SW480 (cell line): ENCODE measurements around the gene PPDPF.

ENCODE experiments used
- DNase-seq: peaks from one replicate; pipeline ENCODE4 v3.0.0-alpha.2; 2016; ENCODE audit warnings: low spot score

The PPDPF gene

DNA sequence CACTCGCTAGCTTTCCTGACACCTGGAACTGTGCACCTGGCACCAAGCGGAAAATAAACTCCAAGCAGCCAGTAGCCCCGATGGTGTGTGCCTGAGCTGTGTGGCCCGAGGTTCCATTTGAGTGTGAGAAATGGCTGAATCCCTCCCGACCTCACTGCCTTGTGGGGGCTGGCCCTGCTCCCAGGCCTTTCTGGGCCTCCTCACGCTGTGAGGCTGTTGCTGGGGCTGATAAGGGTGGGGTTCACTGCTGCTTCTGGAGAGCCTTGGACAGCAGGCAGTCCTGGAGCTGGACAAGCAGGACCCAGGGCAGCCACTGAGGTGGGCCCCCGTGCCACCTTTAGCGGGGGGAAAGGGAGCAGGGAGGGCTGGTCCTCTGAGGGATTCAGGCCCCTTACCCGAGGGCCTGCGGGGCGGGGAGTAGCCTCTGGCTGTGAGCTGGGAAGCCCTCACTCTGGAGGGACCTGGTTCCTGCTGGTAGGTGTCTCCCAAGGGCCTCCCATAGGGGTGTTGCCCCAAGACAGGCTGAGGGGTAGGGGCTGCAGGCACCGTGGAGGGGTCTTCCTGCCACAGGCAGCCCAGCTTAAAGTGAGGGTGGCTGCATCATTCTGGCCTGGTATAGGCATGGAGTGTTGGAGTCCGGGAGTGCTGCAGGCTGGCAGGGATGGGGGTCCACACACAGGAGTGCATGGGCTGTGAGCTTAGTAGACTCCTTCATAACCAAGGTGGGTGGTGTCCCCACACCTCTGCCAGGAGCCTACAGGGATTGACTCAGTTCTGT lies 1.7 kb downstream of the PPDPF start:
- DNase-seq = no peak

- DNase-seq = no peak
Observed at GRCh38 chr20:63522981-63523611, 2.5 kb downstream of the PPDPF start.

DNA sequence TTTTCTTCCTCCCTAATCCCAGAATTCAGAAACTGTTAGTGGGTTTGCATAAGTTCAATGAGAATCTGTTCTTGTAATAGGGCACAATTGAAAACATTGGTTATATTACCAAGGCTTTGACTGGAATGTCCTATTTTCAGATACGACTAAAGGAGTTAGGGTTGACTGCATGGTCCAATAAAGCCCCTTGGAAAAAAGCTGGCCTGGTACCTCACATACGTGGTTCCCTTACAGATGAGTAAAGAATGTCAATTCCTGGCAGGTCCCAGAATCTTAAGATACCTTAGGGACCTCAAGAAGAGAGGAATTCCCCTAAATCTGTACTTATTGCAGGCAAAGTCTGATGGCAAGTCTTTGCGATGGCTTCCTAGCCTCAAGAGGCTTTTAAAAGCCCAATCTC lies 4.6 kb downstream of the PPDPF start:
- DNase-seq = no peak

GRCh38 chr20:63525971-63526370 lies 5.4 kb downstream of the PPDPF start:
- DNase-seq = no peak

- no peak for DNase-seq
Observed at GRCh38 chr20:63527184-63527583, 6.6 kb downstream of the PPDPF start.

DNA sequence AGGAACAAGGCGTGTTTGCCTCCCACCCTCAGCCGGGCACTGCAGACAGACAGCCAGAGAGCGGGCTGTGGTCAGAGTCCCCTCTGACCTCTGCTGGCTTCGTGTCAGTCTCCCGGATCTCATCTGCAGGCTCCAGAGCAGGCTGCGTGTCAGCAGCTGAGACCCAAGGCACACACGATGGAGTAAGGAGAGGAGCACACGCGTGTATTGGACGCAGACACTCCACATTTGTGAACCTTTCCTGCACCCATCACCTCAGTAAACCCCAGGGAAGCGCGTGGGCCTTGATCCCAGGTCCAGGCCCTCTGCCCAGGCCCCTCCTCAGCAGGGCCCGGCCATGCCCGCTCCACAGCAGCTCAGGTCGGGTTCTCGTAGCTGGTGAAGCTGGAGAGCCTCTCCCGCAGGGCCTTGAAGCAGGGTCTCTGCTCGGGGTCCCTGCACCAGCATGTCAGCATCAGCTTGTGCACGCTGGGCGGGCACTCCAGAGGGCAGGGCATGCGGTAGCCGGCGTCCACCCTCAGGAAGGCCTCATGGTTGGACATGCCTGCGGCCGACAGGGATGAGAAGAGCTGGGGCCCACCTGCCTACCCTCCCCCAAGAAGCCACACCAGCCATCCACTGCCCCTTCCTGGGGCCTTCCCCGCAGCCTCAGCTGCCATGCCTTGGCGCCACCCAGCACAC lies 8.8 kb downstream of the PPDPF start:
- no peak for DNase-seq

DNA sequence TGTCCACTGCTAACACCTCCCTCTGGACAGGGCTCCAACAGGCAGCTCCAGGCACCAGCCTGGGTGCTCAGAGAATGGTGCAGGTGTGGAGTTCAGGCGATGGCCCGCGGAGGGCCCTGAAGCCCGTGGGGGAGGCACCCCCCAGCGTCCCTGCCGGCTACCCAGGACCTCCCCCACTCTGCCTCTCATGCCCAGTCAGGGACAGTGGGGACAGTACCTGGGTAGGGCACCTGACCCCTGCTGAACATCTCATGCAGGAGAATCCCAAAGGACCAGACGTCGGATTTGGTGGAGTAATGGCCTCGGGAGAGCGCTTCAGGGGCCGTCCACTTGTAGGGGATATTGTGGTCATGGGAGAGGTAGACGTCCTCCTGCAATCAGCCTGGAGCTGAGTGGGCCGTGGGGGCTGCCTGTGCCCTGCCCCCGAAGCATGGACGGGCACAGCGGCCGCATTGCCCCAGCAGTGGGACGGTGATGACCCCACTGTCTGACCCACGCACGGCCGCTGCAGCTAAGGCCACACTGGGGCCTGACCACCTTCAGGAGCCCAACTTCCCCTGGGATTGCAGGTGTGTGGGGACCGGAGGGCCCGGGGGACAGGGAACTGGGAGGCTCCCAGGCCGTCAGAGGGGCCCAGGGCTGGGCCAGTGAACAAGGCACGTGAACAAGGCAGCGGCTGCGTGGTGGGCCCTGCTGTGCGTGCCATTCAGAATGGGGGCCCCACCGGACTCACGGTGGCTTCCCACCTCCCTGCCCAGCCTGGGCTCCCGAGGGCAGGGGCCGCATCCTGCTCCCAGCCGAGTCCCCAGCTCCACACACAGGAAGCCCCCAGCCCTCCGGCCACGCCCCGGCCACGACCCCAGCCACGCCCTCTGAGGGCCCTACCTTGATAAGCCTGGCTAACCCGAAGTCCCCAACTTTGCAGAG lies 9.6 kb downstream of the PPDPF start:
- DNase-seq = no peak

DNA sequence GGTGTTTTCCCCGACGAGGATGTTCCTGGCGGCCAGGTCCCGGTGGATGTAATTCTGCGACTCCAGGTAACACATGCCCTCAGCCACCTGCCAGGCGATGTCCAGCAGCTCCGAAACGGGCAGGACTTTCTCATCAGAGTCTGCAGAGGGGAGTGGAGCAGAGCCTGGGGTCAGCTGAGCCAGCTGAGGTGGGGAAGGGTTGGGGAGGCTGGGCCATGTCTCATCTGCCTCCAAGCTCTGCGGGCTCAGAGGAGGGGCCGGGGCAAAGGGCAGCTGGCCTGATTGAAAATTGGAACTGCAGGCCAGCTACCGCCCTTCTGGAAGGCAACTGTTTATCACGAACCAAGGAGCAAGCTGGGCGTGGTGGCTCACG lies 10.2 kb downstream of the PPDPF start:
- no peak for DNase-seq

DNA sequence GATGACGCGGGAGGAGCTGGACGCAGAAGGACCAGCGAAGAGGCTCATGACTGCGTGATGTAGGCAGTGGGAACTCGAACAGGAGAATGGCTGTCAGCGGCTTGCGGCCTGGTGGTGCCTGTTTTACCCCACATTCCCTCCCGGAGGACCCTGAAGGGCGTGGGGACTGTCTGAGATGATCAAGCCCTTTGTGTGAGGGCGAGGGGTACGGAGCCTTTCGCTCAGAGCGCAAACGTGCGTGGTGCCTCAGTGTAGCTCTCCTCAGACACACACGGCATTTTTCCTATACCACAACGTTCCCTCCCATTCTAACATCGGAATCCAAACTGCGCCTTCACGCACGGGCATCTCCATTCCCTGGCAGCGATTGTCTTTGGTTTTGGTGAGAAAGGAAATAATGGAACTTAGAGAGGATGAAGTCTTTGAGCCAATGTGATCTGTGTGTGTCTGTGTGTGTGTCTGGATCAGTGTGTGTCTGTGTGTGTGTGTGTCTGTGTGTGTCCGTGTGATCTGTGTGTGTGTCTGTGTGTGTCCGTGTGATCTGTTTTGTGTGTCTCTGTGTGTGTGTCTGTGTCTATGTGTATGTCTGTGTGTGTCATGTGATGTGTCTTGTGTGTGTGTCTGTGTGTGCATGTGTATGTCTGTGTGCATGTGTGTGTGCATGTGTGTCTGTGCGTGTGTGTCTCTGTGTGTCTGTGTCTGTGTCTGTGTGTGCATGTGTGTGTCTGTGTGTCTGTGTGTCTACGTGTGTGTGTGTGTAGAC lies 11.3 kb downstream of the PPDPF start:
- no peak for DNase-seq

DNA sequence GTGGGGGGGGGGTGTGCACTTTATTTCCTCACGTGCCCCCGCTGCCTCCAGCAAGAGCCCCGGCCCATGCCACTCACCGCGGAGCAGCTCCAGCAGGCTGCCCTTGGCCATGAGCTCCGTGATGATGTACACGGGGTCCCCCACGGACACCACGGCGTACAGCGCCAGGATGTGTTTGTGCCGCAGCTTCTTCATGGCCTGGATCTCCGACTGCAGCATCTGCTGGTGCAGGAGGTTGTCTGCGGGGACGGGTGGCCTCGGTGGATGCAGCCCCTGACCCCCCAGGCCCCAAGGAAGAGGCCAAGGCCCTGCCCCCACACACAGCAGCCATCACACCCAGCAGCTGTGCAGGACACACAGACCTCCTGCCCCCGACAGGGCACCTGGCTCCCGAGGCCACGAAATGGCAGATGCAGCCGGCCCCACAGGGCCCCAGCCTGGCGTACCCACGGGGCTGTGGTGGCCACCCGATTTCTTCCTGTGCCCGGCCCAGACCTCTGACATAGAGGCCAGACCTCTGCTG lies 11.9 kb downstream of the PPDPF start:
- DNase-seq = no peak

- DNase-seq = no peak
Observed at GRCh38 chr20:63533388-63533787, 12.8 kb downstream of the PPDPF start.

DNA sequence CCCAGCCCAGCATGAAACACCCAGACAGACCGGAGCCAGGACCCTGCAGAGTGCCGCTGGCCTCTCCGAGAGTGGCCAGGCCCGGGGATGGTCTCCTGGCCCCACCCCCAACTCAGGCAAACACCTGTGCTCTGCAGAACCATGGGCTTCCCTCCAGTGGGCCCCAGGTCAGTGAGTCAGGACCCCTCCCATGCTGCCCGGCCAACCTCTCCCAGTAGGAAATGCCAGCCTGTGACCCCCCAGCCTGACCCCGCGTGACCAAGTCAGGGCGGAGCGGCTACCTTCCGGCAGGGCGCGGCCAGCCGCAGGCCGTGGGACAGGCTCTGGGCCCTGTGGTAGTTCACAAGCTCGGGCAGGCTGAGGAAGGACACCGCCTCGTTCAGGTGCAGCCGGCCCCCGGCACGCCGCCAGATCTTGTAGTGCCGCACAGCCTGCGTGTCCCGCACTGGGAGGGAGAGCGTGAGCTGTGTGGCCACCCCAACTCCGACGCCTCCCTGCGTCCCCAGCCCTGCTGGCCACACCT lies 13.4 kb downstream of the PPDPF start:
- DNase-seq = peak; percentile 88

- DNase-seq = no peak
Observed at GRCh38 chr20:63534427-63534830, 13.9 kb downstream of the PPDPF start.

DNA sequence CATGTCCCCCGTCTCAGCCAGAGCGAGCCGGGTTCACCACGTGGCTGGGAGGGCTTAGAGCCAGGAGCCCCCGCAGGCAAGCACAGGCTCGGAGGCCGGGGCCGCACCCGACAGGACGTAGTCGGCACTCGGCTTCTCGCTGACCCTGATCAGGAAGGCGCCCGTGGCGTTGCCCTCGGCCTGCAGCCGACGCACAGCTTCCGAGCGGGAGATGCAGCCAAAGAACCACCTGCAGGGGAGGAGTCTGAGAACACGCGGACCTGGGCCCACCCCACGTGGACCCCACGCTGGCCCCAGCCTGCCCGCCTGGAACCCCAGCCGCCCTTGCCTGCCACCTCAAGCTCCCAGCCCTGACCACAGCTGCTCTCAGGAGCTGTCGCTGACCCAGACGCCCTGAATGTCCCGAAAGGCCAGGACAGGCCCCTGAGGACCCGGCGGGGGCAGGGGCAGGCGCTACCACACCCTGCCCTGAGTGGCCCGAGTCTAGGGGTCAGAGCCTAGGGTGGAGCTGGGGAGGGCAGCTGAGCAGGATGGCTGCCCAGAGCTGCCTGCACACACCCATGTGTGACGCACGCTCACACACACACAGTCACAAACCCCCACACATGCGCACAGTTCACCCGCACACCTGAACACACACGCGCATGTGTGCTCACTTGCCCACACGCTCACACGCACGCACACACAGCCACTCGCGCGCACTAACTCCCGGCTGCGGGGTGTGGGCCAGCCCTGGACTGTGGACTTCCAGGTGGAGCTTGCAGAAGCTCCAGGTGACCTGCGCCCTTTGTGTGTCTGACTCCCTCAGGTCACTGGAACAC lies 14.5 kb downstream of the PPDPF start:
- peak; percentile 91 for DNase-seq

- DNase-seq = peak; percentile 75
Observed at GRCh38 chr20:63536241-63536977, 15.8 kb downstream of the PPDPF start.

DNA sequence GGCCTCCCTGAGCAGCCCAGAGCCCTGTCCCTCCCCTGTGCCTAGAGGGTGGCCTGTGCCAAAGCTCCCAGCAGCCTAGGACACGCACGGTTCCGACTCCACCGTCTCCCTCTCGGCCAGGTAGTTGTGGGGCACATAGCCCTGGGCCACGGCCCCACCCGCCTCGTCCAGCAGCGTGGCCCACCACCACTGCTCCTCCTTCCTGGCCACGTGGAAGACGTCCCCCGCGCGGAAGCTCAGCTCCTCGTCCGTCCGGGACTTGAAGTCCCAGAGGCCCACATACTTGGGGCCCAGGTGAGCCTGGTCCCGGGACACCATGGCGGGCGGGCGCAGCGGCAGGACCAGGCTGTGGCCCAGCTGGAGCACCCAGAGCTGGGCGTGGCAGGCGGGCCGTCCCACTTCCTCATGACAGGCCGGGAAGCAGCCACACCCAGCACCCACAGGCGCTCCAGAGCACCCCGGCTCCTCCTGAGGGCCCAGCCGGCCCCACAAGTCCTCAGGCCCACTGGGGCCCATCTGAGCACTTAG lies 16.5 kb downstream of the PPDPF start, which contains the start of gene PTK6:
Gene PTK6, minus strand, starts transcription at position 380 of the 528 bp plus-strand sequence. Its CDS starts 62 bp downstream, at position 318.
- DNase-seq = peak; percentile 92

GRCh38 chr20:63537525-63538203 lies 17.1 kb downstream of the PPDPF start:
- DNase-seq = peak; percentile 100
